Epithelial cell of proximal tubule (primary cell): ENCODE data around the gene AHCTF1. TPM values are rescaled to one million over a fixed set of nuclear protein-coding genes. Genes with fewer than 3 reads are reported as not detected.
"Not testable (repeated sequence)": the region's sequence is repeated elsewhere in the genome, so short reads cannot be mapped to it uniquely, and the experiment has no call there.

ENCODE experiments used
- DNase-seq: peaks from one replicate; pipeline ENCODE4 v3.0.0-alpha.2; 2011; ENCODE audit warnings: low read depth
- H3K4me3 ChIP-seq: 2 replicates; pipeline ENCODE4 v1.5.1; 2011; ENCODE audit warnings: low read depth, mild to moderate bottlenecking, low read length
- CTCF ChIP-seq: conservative IDR thresholded peaks from 2 replicates; pipeline ENCODE4 v1.5.1; 2012; ENCODE audit warnings: low read depth, mild to moderate bottlenecking, low read length
- total RNA-seq: library from RNA; depleted of rRNA; stranded (reverse); fragments of >200 nt; gene quantifications from 2 replicates; pipeline ENCODE4 v1.2.3, GENCODE V29; 2015

The AHCTF1 gene
- total RNA-seq, 1 donor from 2014 or later: 20.0 TPM

GRCh38 chr1:246865921-246866320, 65.8 kb downstream of the AHCTF1 start:
- DNase-seq: no peak
- no peak overlapping the region for H3K4me3 ChIP-seq
- TF ChIP-seq CTCF: no peak

GRCh38 chr1:246863791-246864190, 68.0 kb downstream of the AHCTF1 start:
- DNase-seq, H3K4me3 ChIP-seq: not testable (repeated sequence)

GRCh38 chr1:246860401-246860800, 71.3 kb downstream of the AHCTF1 start:
- no peak for TF ChIP-seq CTCF
- peak; percentile 31 for DNase-seq
- H3K4me3 ChIP-seq: no peak overlapping the region

GRCh38 chr1:246856371-246856770, 75.4 kb downstream of the AHCTF1 start:
- no peak for DNase-seq
- TF ChIP-seq CTCF: no peak
- H3K4me3 ChIP-seq: no peak overlapping the region

GRCh38 chr1:246850640-246851039, 81.1 kb downstream of the AHCTF1 start:
- H3K4me3 ChIP-seq, DNase-seq: not testable (repeated sequence)

GRCh38 chr1:246843876-246844275, 87.9 kb downstream of the AHCTF1 start:
- H3K4me3 ChIP-seq: no peak overlapping the region
- DNase-seq: no peak
- no peak for TF ChIP-seq CTCF

GRCh38 chr1:246840761-246841160, 91.0 kb downstream of the AHCTF1 start:
- H3K4me3 ChIP-seq, DNase-seq: not testable (repeated sequence)

GRCh38 chr1:246838118-246838456, 93.7 kb downstream of the AHCTF1 start:
- no peak for DNase-seq
- TF ChIP-seq CTCF: no peak
- H3K4me3 ChIP-seq: no peak overlapping the region

- no peak overlapping the region for H3K4me3 ChIP-seq
- DNase-seq: no peak
- TF ChIP-seq CTCF: no peak
These were observed 94.2 kb downstream of the AHCTF1 start for GRCh38 chr1:246837418-246838117.
